OCI-M2 (cell line): Measurements from ENCODE around the gene BIK.

ENCODE experiments used
- DNase-seq: peaks from one replicate; lab custom pipeline; 2025; ENCODE audit not compliant: unreplicated experiment; lab: John Stamatoyannopoulos, UW

The BIK gene

GRCh38 chr22:43159484-43160178, 49.1 kb downstream of the BIK start:
- DNase-seq, result no peak

- no peak for DNase-seq
Observed at GRCh38 chr22:43160497-43161126, 50.1 kb downstream of the BIK start.

GRCh38 chr22:43162412-43163150, 52.0 kb downstream of the BIK start:
- DNase-seq, result no peak

GRCh38 chr22:43163241-43163795, 52.8 kb downstream of the BIK start:
- no peak for DNase-seq

- DNase-seq, result no peak
Observed at GRCh38 chr22:43164636-43165035, 54.1 kb downstream of the BIK start.

GRCh38 chr22:43166132-43166930, 55.8 kb downstream of the BIK start:
- no peak for DNase-seq

- DNase-seq, result no peak
Observed at GRCh38 chr22:43167001-43167589, 56.5 kb downstream of the BIK start.

GRCh38 chr22:43168471-43169309, 58.1 kb downstream of the BIK start:
- DNase-seq, result no peak

GRCh38 chr22:43169310-43170130, 59.0 kb downstream of the BIK start:
- DNase-seq, result no peak

- no peak for DNase-seq
Observed at GRCh38 chr22:43170131-43170480, 59.6 kb downstream of the BIK start.

GRCh38 chr22:43171019-43171491, 60.5 kb downstream of the BIK start:
- DNase-seq, result no peak

- no peak for DNase-seq
Observed at GRCh38 chr22:43171607-43172006, 61.1 kb downstream of the BIK start.

- no peak for DNase-seq
Observed at GRCh38 chr22:43172191-43172590, 61.6 kb downstream of the BIK start.

- no peak for DNase-seq
Observed at GRCh38 chr22:43173566-43173965, 63.0 kb downstream of the BIK start.

GRCh38 chr22:43173976-43174720, 63.6 kb downstream of the BIK start:
- DNase-seq, result no peak

- no peak for DNase-seq
Observed at GRCh38 chr22:43174941-43175531, 64.5 kb downstream of the BIK start.

- no peak for DNase-seq
Observed at GRCh38 chr22:43176090-43176489, 65.5 kb downstream of the BIK start.

- no peak for DNase-seq
Observed at GRCh38 chr22:43177479-43177878, 66.9 kb downstream of the BIK start.
